Fibroblast of lung (primary cell): ENCODE measurements around the gene PALM2AKAP2.

Source experiments
- EZH2 ChIP-seq: IDR thresholded peaks from 2 replicates; pipeline ENCODE4 v1.5.1; 2012; ENCODE audit warnings: low read length, control low read depth, mild to moderate bottlenecking; ENCODE audit errors: missing control alignments
- TF ChIP-seq, protein P1 (sequence below), 2 donors: IDR thresholded peaks in 1 of 2; conservative IDR thresholded peaks in 1 of 2; 1 replicate in 1 of 2; 2 replicates in 1 of 2; pipeline ENCODE4 v1.5.1; 2011 to 2012; ENCODE audit warnings: low read length in 2 of 2, control low read depth in 1 of 2, inconsistent platforms in 1 of 2, low read depth in 1 of 2, mild to moderate bottlenecking in 1 of 2

DNA sequence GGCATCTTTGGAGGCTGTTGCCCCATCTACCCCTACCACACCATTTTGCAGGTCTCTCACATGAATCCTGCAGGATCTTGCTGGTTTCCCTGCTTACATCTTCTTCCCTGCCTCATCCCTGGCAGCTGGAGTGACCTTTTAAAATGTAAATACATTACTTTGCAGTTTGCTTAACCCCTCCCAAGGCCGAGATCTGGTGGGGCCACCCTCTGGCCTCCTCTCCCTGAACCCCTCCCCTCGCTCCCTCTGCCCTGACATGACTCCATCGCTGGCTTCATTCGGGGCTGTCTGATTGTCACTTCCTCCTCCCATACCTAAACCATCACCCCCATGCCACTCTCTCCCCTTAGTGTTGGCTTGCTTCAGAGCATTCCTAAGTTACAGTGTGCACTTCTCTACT lies 12.6 kb upstream of the PALM2AKAP2 start:
- TF ChIP-seq, protein P1, sequence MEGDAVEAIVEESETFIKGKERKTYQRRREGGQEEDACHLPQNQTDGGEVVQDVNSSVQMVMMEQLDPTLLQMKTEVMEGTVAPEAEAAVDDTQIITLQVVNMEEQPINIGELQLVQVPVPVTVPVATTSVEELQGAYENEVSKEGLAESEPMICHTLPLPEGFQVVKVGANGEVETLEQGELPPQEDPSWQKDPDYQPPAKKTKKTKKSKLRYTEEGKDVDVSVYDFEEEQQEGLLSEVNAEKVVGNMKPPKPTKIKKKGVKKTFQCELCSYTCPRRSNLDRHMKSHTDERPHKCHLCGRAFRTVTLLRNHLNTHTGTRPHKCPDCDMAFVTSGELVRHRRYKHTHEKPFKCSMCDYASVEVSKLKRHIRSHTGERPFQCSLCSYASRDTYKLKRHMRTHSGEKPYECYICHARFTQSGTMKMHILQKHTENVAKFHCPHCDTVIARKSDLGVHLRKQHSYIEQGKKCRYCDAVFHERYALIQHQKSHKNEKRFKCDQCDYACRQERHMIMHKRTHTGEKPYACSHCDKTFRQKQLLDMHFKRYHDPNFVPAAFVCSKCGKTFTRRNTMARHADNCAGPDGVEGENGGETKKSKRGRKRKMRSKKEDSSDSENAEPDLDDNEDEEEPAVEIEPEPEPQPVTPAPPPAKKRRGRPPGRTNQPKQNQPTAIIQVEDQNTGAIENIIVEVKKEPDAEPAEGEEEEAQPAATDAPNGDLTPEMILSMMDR (conservative IDR thresholded peaks at IDR 0.05 in 1 of 2, IDR thresholded peaks at IDR 0.05 in 1 of 2; ENCODE audit: low read depth in 1 of 2, low read length in 2 of 2): no peak
- TF ChIP-seq EZH2: no peak
